HepG2 (cell line): ENCODE results near the gene TEX22. TPM values are rescaled to one million over a fixed set of nuclear protein-coding genes. Genes with fewer than 3 reads are reported as not detected.

Source experiments
- ARID3A ChIP-seq: IDR thresholded peaks from 2 replicates; pipeline ENCODE4 v1.6.1; 2012; ENCODE audit warnings: low read depth, low read length, improper control_type of control experiment
- ATF3 ChIP-seq: sonication (generic); formaldehyde crosslinking; IDR thresholded peaks from 2 replicates; pipeline ENCODE4 v1.4.0; 2020; ENCODE audit warnings: missing genetic modification reagents
- ATRX ChIP-seq: sonication (generic); formaldehyde crosslinking; IDR thresholded peaks from 2 replicates; pipeline ENCODE4 v1.4.0; 2020; ENCODE audit warnings: missing genetic modification reagents, borderline replicate concordance
- E2F5 ChIP-seq: sonication (generic); formaldehyde crosslinking; conservative IDR thresholded peaks from 2 replicates; pipeline ENCODE4 v1.4.0; 2020; ENCODE audit warnings: missing genetic modification reagents
- ELK4 ChIP-seq: sonication (generic); formaldehyde crosslinking; IDR thresholded peaks from 2 replicates; pipeline ENCODE4 v1.9.0; 2021; ENCODE audit warnings: missing genetic modification reagents, borderline replicate concordance
- FOXP1 ChIP-seq, 2 experiments: fragments of 450-650 bp in 1 of 2; IDR thresholded peaks; 2 replicates each; pipeline ENCODE4 v1.6.1; 2017 to 2018; ENCODE audit warnings: antibody characterized with exemption in 1 of 2
- GLI4 ChIP-seq: sonication (generic); formaldehyde crosslinking; IDR thresholded peaks from 2 replicates; pipeline ENCODE4 v1.5.1; 2020; ENCODE audit warnings: missing genetic modification reagents, mild to moderate bottlenecking, moderate library complexity, borderline replicate concordance
- ISX ChIP-seq: sonication (generic); formaldehyde crosslinking; conservative IDR thresholded peaks from 2 replicates; pipeline ENCODE4 v1.5.0; 2020; ENCODE audit warnings: missing genetic modification reagents
- MXI1 ChIP-seq: IDR thresholded peaks from 3 replicates; pipeline ENCODE4 v1.6.1; 2012; ENCODE audit warnings: low read depth, low read length, inconsistent platforms, borderline replicate concordance
- NRL ChIP-seq: sonication (generic); formaldehyde crosslinking; IDR thresholded peaks from 2 replicates; pipeline ENCODE4 v1.5.0; 2020; ENCODE audit warnings: missing genetic modification reagents, mild to moderate bottlenecking, moderate library complexity, borderline replicate concordance
- PAX8 ChIP-seq: sonication (generic); formaldehyde crosslinking; IDR thresholded peaks from 2 replicates; pipeline ENCODE4 v1.8.0; 2022; ENCODE audit warnings: mild to moderate bottlenecking, missing genetic modification reagents, borderline replicate concordance
- SIN3B ChIP-seq: fragments of 150-350 bp; IDR thresholded peaks from 2 replicates; pipeline ENCODE4 v1.6.1; 2014; ENCODE audit warnings: low read length
- SKIL ChIP-seq: sonication (generic); formaldehyde crosslinking; IDR thresholded peaks from 2 replicates; pipeline ENCODE4 v1.8.0; 2022; ENCODE audit warnings: missing genetic modification reagents, mild to moderate bottlenecking, moderate library complexity, borderline replicate concordance
- SMAD3 ChIP-seq: sonication (generic); formaldehyde crosslinking; IDR thresholded peaks from 2 replicates; pipeline ENCODE4 v1.4.0; 2020; ENCODE audit warnings: missing genetic modification reagents
- TFAP4 ChIP-seq: sonication (generic); IDR thresholded peaks from 2 replicates; pipeline ENCODE4 v1.6.1; 2016; ENCODE audit warnings: low read depth, borderline replicate concordance
- ZFP36 ChIP-seq: fragments of 150-350 bp; IDR thresholded peaks from 2 replicates; pipeline ENCODE4 v1.6.1; 2018; ENCODE audit warnings: borderline replicate concordance, low read length, low read depth; ENCODE audit not compliant: partially characterized antibody
- ZNF230 ChIP-seq: sonication (generic); formaldehyde crosslinking; IDR thresholded peaks from 2 replicates; pipeline ENCODE4 v1.4.0; 2020; ENCODE audit warnings: mild to moderate bottlenecking, missing genetic modification reagents
- ZNF367 ChIP-seq: sonication (generic); formaldehyde crosslinking; IDR thresholded peaks from 2 replicates; pipeline ENCODE4 v1.4.0; 2020; ENCODE audit warnings: missing genetic modification reagents, borderline replicate concordance
- ZNF414 ChIP-seq: sonication (generic); formaldehyde crosslinking; IDR thresholded peaks from 2 replicates; pipeline ENCODE4 v1.5.0; 2020; ENCODE audit warnings: missing genetic modification reagents
- ZNF563 ChIP-seq: sonication (generic); formaldehyde crosslinking; IDR thresholded peaks from 2 replicates; pipeline ENCODE4 v1.8.0; 2022; ENCODE audit warnings: mild to moderate bottlenecking, moderate library complexity, missing genetic modification reagents
- polyA plus RNA-seq, 8 experiments: library from polyadenylated mRNA; depleted of rRNA in 3 of 8; stranded (reverse) in 7 of 8; unstranded in 1 of 8; fragments of >200 nt; fragmentation: Illumina TruSeq in 4 of 8; extraction: Trizol in 4 of 8; gene quantifications; 2 replicates each; pipeline versions ENCODE4 v1.2.1 to v1.2.3, GENCODE V29; 2011 to 2016; ENCODE audit warnings: low read depth in 4 of 8, missing spikeins in 1 of 8, mixed read lengths in 1 of 8; ENCODE audit not compliant: insufficient read depth in 1 of 8
- total RNA-seq, 5 experiments: library from RNA; depleted of rRNA; stranded (reverse); fragments of >200 nt; fragmentation: Illumina TruSeq; extraction: Trizol; gene quantifications; 2 replicates each; pipeline ENCODE4 v1.2.3, GENCODE V29; 2016; ENCODE audit warnings: low read depth in 1 of 5

TEX22 gene
- total and polyA plus RNA-seq, 2 of the 13 experiments (the other 11 are each of a cell fraction or from before 2014, with no cell fraction given): 0.07 to 0.27 TPM

GRCh38 chr14:105419195-105420091 is 21.1 kb downstream of the TEX22 start, which contains the start of gene MTA1 (continued):
- peak; percentile 69; the same call in 1 of the 2 replicates for TF ChIP-seq SKIL (CRISPR knock-in tag)
- peak; percentile 23; the same call in 1 of the 2 replicates for TF ChIP-seq ZNF367 (CRISPR knock-in tag)
- TF ChIP-seq PAX8 (CRISPR knock-in tag): no peak
- TF ChIP-seq ATF3 (CRISPR knock-in tag): no peak
- TF ChIP-seq ZNF230 (CRISPR knock-in tag): 0 out of 2 replicates have a peak, but pooled peaks have one; percentile 74
- TF ChIP-seq ARID3A: no peak
- TF ChIP-seq ZNF414 (CRISPR knock-in tag): peak; percentile 87
- no peak for TF ChIP-seq ZFP36
- TF ChIP-seq SMAD3 (CRISPR knock-in tag): no peak
- no peak for TF ChIP-seq ATRX
- TF ChIP-seq ISX (CRISPR knock-in tag): 0 out of 2 replicates have a peak, but pooled peaks have one; percentile 38
- TF ChIP-seq FOXP1 (IDR thresholded peaks at IDR 0.05): no peak
- TF ChIP-seq FOXP1 (CRISPR knock-in tag; IDR thresholded peaks at IDR 0.05): no peak
- 0 out of 2 replicates have a peak, but pooled peaks have one; percentile 29 for TF ChIP-seq E2F5 (CRISPR knock-in tag)
- no peak for TF ChIP-seq MXI1
- peak; percentile 53; the same call in 1 of the 2 replicates for TF ChIP-seq GLI4 (CRISPR knock-in tag)
- no peak; the same call in 1 of the 2 replicates for TF ChIP-seq TFAP4
- peak; percentile 87 for TF ChIP-seq ZNF563 (CRISPR knock-in tag)
- TF ChIP-seq ELK4 (CRISPR knock-in tag): no peak
- peak; percentile 83; the same call in 1 of the 2 replicates for TF ChIP-seq NRL (CRISPR knock-in tag)
- TF ChIP-seq SIN3B: no peak
